Measurements from ENCODE around the gene NDUFC1. TPM values are rescaled to one million over a fixed set of nuclear protein-coding genes. Genes with fewer than 3 reads are reported as not detected.

Gene NDUFC1
- total and polyA plus RNA-seq, 2 of the 4 experiments (the other 2 are of a cell fraction) = 25.1 to 65.1 TPM

- TF ChIP-seq MAFK (IDR thresholded peaks at IDR 0.05; ENCODE audit: low read depth, low read length) (peak; percentile 87), FOS (IDR thresholded peaks at IDR 0.05; ENCODE audit: low read depth, low read length) (peak; percentile 32; the same call in 1 of the 2 replicates), CHD1 (IDR thresholded peaks at IDR 0.05; ENCODE audit: low read depth, low read length) (no peak), POLR2A (IDR thresholded peaks at IDR 0.05; ENCODE audit: low read depth, low read length) (no peak), CEBPB (IDR thresholded peaks at IDR 0.05; ENCODE audit: low read depth, low read length) (peak; percentile 34; the same call in 1 of the 2 replicates)
- POLR2A ChIA-PET (ENCODE audit: unreplicated experiment) = no interaction called here
- no CpG with 5 or more reads among the region's 2 CpGs for WGBS, 2 experiments (ENCODE audit: extremely low coverage in 2 of 2, insufficient read length in 1 of 2)
- H3K14ac ChIP-seq (replicated peaks; ENCODE audit: low read depth, low read length) = no peak overlapping the region
- CTCF ChIA-PET = interaction anchor here (1.2 to 3.0 kb wide), 5 partner anchors 12 to 266 kb away, joined by 3 to 13 read pairs (median 5); no protein-coding TSS in a partner anchor
- no peak overlapping the region for H3K23ac ChIP-seq (ENCODE audit: low read depth, low read length)
- no peak overlapping the region for H3K4ac ChIP-seq (ENCODE audit: low read depth, low read length)
- no peak overlapping the region for H2BK15ac ChIP-seq (ENCODE audit: low read depth, low read length)
- H4K91ac ChIP-seq (ENCODE audit: insufficient read depth, low read depth, low read length) = no peak overlapping the region
- H3K4me1 ChIP-seq (ENCODE audit: control insufficient read depth, insufficient read depth, low read length) = peaks cover 4% of the 10 kb centered on the region; the same call in 1 of the 2 replicates
- H3K9me3 ChIP-seq (ENCODE audit: control insufficient read depth, insufficient read depth, low read length) = no peaks in the 10 kb centered on the region
- no peak for ATAC-seq (ENCODE audit: low read depth)
- H2AK9ac ChIP-seq (replicated peaks; ENCODE audit: low read depth, low read length, poor library complexity) = no peak overlapping the region
- no TSS peak for BruUV-seq (replicated peaks)
- H2BK20ac ChIP-seq (ENCODE audit: low read depth, low read length) = no peak overlapping the region
- no peak overlapping the region for H3K27ac ChIP-seq (ENCODE audit: insufficient read depth, low read length)
- H2AFZ ChIP-seq (replicated peaks; ENCODE audit: low read length, poor library complexity) = no peak overlapping the region
- H2BK5ac ChIP-seq (ENCODE audit: low read depth, low read length, poor library complexity, severe bottlenecking) = no peak overlapping the region
- H3K18ac ChIP-seq (ENCODE audit: low read depth, low read length) = no peak overlapping the region
- no peak overlapping the region for H3K9ac ChIP-seq (ENCODE audit: low read depth, low read length)
- H2AK5ac ChIP-seq (ENCODE audit: low read depth, low read length) = no peak overlapping the region
- H2BK120ac ChIP-seq (ENCODE audit: low read depth, low read length) = no peak overlapping the region
- in situ Hi-C loops (cut with MboI; ENCODE audit: low sequenced_read_pairs) = loop anchor here (5.0 to 10.0 kb wide), 3 partner anchors 65 to 192 kb away; no protein-coding TSS in a partner anchor
- peaks cover 10 to 48% of the 10 kb centered on the region in 2 experiments for H3K79me1 ChIP-seq (ENCODE audit: low read depth in 1 of 2, low read length in 2 of 2)
- intact Hi-C loops (cut with micrococcal nuclease) = no loop called here
- H3K27me3 ChIP-seq (ENCODE audit: control insufficient read depth, insufficient read depth, low read length) = no peaks in the 10 kb centered on the region
- no peak overlapping the region; the same call in 1 of the 2 replicates for H3K4me2 ChIP-seq (ENCODE audit: low read depth, low read length)
- peak; percentile 54 for DNase-seq
- no peak overlapping the region for H3K56ac ChIP-seq (ENCODE audit: extremely low read depth, insufficient read depth, low read length)
- H3K9me1 ChIP-seq (ENCODE audit: insufficient read depth, low read length) = 0 out of 2 replicates have a peak, but pooled peaks cover 2% of the 10 kb centered on the region
- H4K8ac ChIP-seq (ENCODE audit: low read depth in 2 of 2, low read length in 2 of 2) = peak overlapping the region in 1 of 2 experiments; percentile 37; a peak in 2 of 4 replicates
- H4K5ac ChIP-seq (ENCODE audit: low read depth, low read length) = no peak overlapping the region
- H3K4me3 ChIP-seq (ENCODE audit: insufficient read depth, low read depth, low read length) = no peak overlapping the region
- peaks cover 2% of the 10 kb centered on the region for H3K36me3 ChIP-seq (ENCODE audit: control insufficient read depth, insufficient read depth, low read length)
- H4K20me1 ChIP-seq (ENCODE audit: insufficient read depth, low read length) = peaks cover 7% of the 10 kb centered on the region
- dilution Hi-C loops (cut with HindIII; ENCODE audit: low sequenced_read_pairs, unreplicated experiment) = no loop called here
Observed at GRCh38 chr4:139297001-139297410, 5.3 kb downstream of the NDUFC1 start.

All from IMR-90 (cell line).